D341Med (cell line): ENCODE measurements around the gene ARHGAP22.

Source experiments
- DNase-seq: peaks from one replicate; pipeline ENCODE4 v3.0.0; 2012; ENCODE audit warnings: low spot score

Gene ARHGAP22

GRCh38 chr10:48511875-48512231 is 93.0 kb downstream of the ARHGAP22 start:
- DNase-seq, result no peak

- no peak for DNase-seq
Measured at GRCh38 chr10:48511066-48511874, 93.6 kb downstream of the ARHGAP22 start.

- DNase-seq, result peak; percentile 82
Measured at GRCh38 chr10:48509974-48510692, 94.7 kb downstream of the ARHGAP22 start.

- peak; percentile 38 for DNase-seq
Measured at GRCh38 chr10:48508791-48509772, 95.8 kb downstream of the ARHGAP22 start.

- peak; percentile 31 for DNase-seq
Measured at GRCh38 chr10:48507933-48508790, 96.7 kb downstream of the ARHGAP22 start.

GRCh38 chr10:48507494-48507893 is 97.4 kb downstream of the ARHGAP22 start:
- no peak for DNase-seq

GRCh38 chr10:48506147-48506917 is 98.5 kb downstream of the ARHGAP22 start:
- DNase-seq, result peak; percentile 77

- DNase-seq, result peak; percentile 88
Measured at GRCh38 chr10:48505394-48506112, 99.3 kb downstream of the ARHGAP22 start.

- peak; percentile 34 for DNase-seq
Measured at GRCh38 chr10:48504141-48504885, 100.6 kb downstream of the ARHGAP22 start.

GRCh38 chr10:48503293-48503911 is 101.5 kb downstream of the ARHGAP22 start:
- DNase-seq, result peak; percentile 30

- no peak for DNase-seq
Measured at GRCh38 chr10:48502791-48503190, 102.1 kb downstream of the ARHGAP22 start.

- DNase-seq, result peak; percentile 15
Measured at GRCh38 chr10:48501787-48502771, 102.8 kb downstream of the ARHGAP22 start.

GRCh38 chr10:48501226-48501625 is 103.6 kb downstream of the ARHGAP22 start:
- peak; percentile 31 for DNase-seq

- DNase-seq, result no peak
Measured at GRCh38 chr10:48500771-48501170, 104.1 kb downstream of the ARHGAP22 start.

GRCh38 chr10:48498940-48499510 is 105.8 kb downstream of the ARHGAP22 start:
- DNase-seq, result peak; percentile 13

- peak; percentile 21 for DNase-seq
Measured at GRCh38 chr10:48497780-48498770, 106.8 kb downstream of the ARHGAP22 start.
